ENCODE data around the gene TRHDE.

The TRHDE gene, protein sequence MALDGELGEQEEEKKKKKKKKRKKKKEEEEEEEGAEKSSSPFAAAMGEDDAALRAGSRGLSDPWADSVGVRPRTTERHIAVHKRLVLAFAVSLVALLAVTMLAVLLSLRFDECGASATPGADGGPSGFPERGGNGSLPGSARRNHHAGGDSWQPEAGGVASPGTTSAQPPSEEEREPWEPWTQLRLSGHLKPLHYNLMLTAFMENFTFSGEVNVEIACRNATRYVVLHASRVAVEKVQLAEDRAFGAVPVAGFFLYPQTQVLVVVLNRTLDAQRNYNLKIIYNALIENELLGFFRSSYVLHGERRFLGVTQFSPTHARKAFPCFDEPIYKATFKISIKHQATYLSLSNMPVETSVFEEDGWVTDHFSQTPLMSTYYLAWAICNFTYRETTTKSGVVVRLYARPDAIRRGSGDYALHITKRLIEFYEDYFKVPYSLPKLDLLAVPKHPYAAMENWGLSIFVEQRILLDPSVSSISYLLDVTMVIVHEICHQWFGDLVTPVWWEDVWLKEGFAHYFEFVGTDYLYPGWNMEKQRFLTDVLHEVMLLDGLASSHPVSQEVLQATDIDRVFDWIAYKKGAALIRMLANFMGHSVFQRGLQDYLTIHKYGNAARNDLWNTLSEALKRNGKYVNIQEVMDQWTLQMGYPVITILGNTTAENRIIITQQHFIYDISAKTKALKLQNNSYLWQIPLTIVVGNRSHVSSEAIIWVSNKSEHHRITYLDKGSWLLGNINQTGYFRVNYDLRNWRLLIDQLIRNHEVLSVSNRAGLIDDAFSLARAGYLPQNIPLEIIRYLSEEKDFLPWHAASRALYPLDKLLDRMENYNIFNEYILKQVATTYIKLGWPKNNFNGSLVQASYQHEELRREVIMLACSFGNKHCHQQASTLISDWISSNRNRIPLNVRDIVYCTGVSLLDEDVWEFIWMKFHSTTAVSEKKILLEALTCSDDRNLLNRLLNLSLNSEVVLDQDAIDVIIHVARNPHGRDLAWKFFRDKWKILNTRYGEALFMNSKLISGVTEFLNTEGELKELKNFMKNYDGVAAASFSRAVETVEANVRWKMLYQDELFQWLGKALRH

DNA sequence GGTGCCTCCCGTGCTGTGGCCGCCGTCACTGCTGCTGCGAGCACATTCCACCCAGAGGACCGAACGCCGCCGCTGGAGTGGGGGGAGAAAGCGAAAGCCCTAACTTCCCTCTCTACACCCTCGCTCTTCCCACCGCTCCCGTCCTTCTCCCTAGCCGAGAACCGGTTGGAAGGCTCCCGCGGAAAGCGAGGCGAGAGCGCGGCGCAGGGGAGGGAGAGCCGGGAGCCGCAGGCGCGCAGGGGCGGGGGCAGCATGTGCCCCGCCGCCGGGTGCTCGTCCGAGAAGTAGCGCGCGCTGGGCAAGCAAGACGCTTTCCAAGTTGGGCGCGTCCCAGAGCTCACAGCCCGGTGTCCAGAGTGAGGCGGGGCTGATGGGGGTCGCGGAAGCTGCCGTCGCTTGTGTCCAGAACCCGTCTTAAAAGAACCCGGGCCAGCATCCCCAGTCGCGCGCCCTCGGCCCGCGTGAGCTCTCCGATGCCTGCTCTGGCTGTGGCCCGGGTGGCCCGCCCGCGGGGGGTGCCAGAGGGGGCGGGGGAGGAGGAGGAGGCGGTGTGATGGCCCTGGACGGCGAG lies at the start of gene TRHDE:
Gene TRHDE, plus strand, starts transcription at position 280 of the 571 bp plus-strand sequence. Its CDS starts 274 bp downstream, at position 554.
- DNase-seq: no peak

- no peak for DNase-seq
Measured at GRCh38 chr12:72226510-72226909, 45.7 kb upstream of the TRHDE start.

GRCh38 chr12:72228424-72228823 lies 43.7 kb upstream of the TRHDE start:
- no peak for DNase-seq

GRCh38 chr12:72230589-72230988 lies 41.6 kb upstream of the TRHDE start:
- DNase-seq: no peak

- DNase-seq: no peak
Measured at GRCh38 chr12:72234886-72235285, 37.3 kb upstream of the TRHDE start.

- no peak for DNase-seq
Measured at GRCh38 chr12:72236071-72236705, 36.0 kb upstream of the TRHDE start.

DNA sequence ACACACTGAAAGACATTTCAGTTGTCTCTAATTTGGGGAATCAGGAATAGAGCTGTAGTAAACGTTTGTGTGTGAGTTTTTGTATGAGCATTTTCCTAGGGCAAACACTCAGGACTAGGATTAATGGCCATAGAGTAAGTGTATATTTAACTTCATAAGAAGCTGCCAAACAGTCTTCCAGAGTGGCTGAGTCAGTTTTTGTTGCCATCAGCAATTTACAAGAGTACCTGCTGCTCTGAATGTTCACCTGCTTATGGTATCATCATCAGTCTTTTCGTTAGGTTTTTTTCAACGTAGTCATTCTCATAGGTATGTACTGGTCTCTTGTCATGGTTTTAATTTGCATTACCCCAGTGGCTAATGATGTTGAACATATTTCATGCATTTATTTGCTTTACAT lies 30.6 kb upstream of the TRHDE start:
- DNase-seq: no peak

DNA sequence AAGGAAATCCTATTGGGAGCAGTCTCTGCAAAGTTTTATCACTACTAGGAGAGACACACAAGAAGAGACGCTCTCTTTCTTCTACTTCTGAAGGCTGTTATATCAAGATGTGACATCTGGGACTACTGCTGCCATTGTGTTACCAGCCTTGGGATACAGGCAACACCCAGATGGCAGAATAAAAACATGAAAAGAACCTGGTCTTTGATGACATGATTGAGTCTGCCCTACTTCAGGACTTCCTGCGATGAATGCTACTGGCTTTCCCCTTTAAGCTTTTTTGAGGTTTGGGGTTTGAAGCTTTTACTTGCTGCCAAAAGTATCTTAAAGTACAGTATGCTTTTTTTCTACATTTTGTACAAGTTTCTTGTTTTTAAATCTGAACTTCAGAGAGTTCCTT lies 29.2 kb upstream of the TRHDE start:
- no peak for DNase-seq

- no peak for DNase-seq
Measured at GRCh38 chr12:72246370-72246769, 25.8 kb upstream of the TRHDE start.

DNA sequence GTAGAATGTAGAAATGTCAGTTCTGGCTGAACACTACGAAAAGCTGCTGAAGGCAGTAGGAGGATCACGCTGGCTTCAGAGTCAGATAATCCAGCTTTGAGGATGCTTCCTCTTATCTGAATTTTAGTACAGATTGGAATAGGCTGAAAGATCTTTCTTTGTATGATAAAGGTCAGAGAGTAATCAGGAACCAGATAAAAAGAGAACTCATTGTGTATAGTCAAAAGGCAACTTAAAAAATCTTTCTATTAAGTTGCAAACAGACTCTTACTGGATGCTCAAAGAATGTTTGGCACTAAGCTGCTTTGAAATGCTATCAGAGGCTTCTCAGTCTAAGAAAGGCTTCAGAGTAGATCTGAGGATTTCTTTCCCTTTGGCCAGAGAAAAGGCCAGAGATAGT lies 21.8 kb upstream of the TRHDE start:
- no peak for DNase-seq

GRCh38 chr12:72256725-72257124 lies 15.4 kb upstream of the TRHDE start:
- no peak for DNase-seq

DNA sequence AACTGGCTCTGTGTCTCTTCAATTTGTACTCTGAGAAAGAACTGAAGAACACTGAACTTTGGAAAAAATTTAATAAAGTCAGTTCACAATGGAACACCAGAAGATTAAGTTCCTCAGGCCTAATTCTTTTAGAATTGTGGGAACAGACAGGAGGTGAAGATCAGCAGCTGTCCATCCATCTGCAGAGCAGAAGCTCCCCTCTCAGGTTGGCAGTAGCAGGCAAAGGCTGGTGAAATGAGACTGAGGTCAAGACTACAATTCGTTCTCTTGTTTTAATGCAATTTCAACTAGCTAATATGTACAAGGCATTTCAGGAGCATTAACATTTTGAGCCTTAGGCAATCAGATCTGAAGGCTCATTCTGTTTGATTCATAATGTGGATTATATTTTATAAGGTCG lies 10.3 kb upstream of the TRHDE start:
- no peak for DNase-seq

- DNase-seq: no peak
Measured at GRCh38 chr12:72264548-72265175, 7.5 kb upstream of the TRHDE start.

GRCh38 chr12:72267974-72268373 lies 4.2 kb upstream of the TRHDE start:
- DNase-seq: no peak

DNA sequence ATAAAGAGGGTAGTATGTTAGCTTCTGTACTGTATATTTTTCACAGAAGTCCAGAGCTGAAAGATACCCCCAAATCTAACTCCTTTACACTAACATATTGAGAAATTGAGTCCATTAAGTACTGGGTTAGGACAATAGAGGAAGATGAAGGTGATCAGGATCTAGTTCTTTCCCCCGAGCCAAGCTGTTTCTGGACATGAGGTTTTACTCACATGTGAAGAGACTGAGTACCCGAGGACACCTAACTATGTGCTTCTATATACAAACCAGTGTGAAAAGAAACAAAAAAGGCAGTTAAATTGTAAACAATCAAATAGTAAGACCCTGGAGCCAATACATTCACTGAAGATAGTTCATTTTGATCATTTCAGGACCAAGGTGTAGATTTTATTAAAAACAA lies 3.8 kb upstream of the TRHDE start:
- no peak for DNase-seq

DNA sequence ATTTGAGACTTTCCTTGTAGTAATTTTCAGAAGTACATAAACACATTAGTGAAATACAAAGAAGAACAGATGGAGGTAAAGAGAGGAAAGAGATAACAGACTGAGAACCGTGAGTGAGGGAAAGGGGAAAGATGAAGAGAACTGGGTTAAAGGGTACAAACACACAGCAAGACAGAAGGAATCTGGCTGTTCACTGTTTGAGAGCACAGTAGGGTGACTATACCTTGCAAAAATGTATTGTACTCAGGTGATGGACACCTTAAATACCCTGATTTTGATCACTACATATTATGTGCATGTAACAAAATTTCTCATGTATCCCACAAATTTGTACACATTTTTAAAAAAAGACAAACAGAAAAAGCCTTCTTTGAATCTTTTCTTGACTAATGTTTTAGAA lies 2.7 kb upstream of the TRHDE start:
- no peak for DNase-seq

GRCh38 chr12:72270246-72270645 lies 1.9 kb upstream of the TRHDE start:
- DNase-seq: no peak

DNA sequence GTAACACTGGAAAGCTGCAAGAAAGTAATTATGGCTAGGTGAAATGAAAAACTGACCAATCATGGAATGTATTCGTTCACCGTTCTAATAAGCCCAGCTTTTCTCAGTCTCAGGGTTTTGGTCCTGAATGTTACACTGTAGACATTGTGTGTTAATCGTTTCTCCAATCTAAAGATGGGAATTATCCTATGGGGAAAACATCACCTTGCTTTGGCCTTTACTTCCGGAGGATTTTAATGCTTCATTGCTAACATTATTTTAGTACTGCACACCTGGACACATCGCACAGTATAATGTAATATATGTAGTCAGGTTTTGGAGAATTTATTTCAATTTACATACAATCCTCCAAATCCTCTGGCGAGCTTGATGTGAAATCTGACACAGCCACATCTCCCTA lies 1.2 kb upstream of the TRHDE start:
- DNase-seq: no peak

- no peak for DNase-seq
Measured at GRCh38 chr12:72271451-72272090, 599 bp upstream of the TRHDE start.

- DNase-seq: no peak
Measured at GRCh38 chr12:72272731-72273498, 745 bp downstream of the TRHDE start.

- no peak for DNase-seq
Measured at GRCh38 chr12:72273499-72273837, 1.3 kb downstream of the TRHDE start.

Data from CD4-positive, alpha-beta T cell treated with Interleukin-12 subunit alpha and Interleukin-12 subunit beta, for 1 hour (primary cell).